H9 (cell line): ENCODE data around the gene PPFIBP2. TPM values are rescaled to one million over a fixed set of nuclear protein-coding genes. Genes with fewer than 3 reads are reported as not detected.

Experiments
- DNase-seq: peaks from one replicate; pipeline ENCODE4 v3.0.0-alpha.2; 2017
- H2AFZ ChIP-seq: one replicate; pipeline ENCODE4 v1.6.1; 2013; ENCODE audit warnings: mild to moderate bottlenecking, low read length, control low read depth, moderate library complexity
- H2AK5ac ChIP-seq: 2 replicates; pipeline ENCODE4 v1.6.1; 2013; ENCODE audit warnings: low read length, control low read depth, mixed read lengths; ENCODE audit not compliant: insufficient read length
- H2BK120ac ChIP-seq: one replicate; pipeline ENCODE4 v1.6.1; 2013; ENCODE audit warnings: low read depth, mild to moderate bottlenecking, low read length, control low read depth, inconsistent platforms; ENCODE audit not compliant: poor library complexity, severe bottlenecking
- H2BK12ac ChIP-seq: 2 replicates; pipeline ENCODE4 v1.6.1; 2013; ENCODE audit warnings: low read length, control low read depth, mixed read lengths, low read depth; ENCODE audit not compliant: insufficient read length
- H2BK15ac ChIP-seq: 2 replicates; pipeline ENCODE4 v1.6.1; 2013; ENCODE audit warnings: low read depth, low read length, control low read depth
- H2BK20ac ChIP-seq: one replicate; pipeline ENCODE4 v1.6.1; 2013; ENCODE audit warnings: low read depth, mild to moderate bottlenecking, low read length, control low read depth, inconsistent platforms; ENCODE audit not compliant: poor library complexity, severe bottlenecking
- H2BK5ac ChIP-seq: 2 replicates; pipeline ENCODE4 v1.6.1; 2013; ENCODE audit warnings: low read length, control low read depth, mixed read lengths; ENCODE audit not compliant: insufficient read length
- H3K14ac ChIP-seq: 2 replicates; pipeline ENCODE4 v1.6.1; 2013; ENCODE audit warnings: low read length, control low read depth; ENCODE audit not compliant: insufficient read depth
- H3K18ac ChIP-seq: 2 replicates; pipeline ENCODE4 v1.6.1; 2013; ENCODE audit warnings: low read depth, mild to moderate bottlenecking, mixed read lengths, low read length, control low read depth; ENCODE audit not compliant: insufficient read length
- H3K23ac ChIP-seq: 2 replicates; pipeline ENCODE4 v1.6.1; 2013; ENCODE audit warnings: low read length, control low read depth, mixed read lengths, low read depth; ENCODE audit not compliant: insufficient read length
- H3K23me2 ChIP-seq: 2 replicates; pipeline ENCODE4 v1.6.1; 2013; ENCODE audit warnings: low read depth, mild to moderate bottlenecking, mixed read lengths, low read length, control low read depth; ENCODE audit not compliant: insufficient read length, poor library complexity, severe bottlenecking
- H3K27ac ChIP-seq: 2 replicates; pipeline ENCODE4 v1.5.1; 2013; ENCODE audit warnings: low read length, control low read depth, mixed read lengths, low read depth; ENCODE audit not compliant: insufficient read length
- H3K27me3 ChIP-seq: 2 replicates; pipeline ENCODE4 v1.6.1; 2013; ENCODE audit warnings: low read length, control low read depth, inconsistent platforms; ENCODE audit not compliant: insufficient read depth
- H3K4ac ChIP-seq: 2 replicates; pipeline ENCODE4 v1.6.1; 2013; ENCODE audit warnings: low read depth, mild to moderate bottlenecking, control low read depth, inconsistent platforms, low read length, moderate library complexity
- H3K4me1 ChIP-seq: 2 replicates; pipeline ENCODE4 v1.6.1; 2013; ENCODE audit warnings: low read length, control low read depth, inconsistent platforms; ENCODE audit not compliant: insufficient read depth
- H3K4me2 ChIP-seq: 2 replicates; pipeline ENCODE4 v1.6.1; 2013; ENCODE audit warnings: low read length, control low read depth, mixed read lengths; ENCODE audit not compliant: insufficient read length, insufficient read depth
- H3K56ac ChIP-seq: 2 replicates; pipeline ENCODE4 v1.6.1; 2013; ENCODE audit warnings: low read depth, mild to moderate bottlenecking, mixed read lengths, low read length, control low read depth; ENCODE audit not compliant: insufficient read length
- H3K79me1 ChIP-seq: 2 replicates; pipeline ENCODE4 v1.6.1; 2013; ENCODE audit warnings: low read depth, mild to moderate bottlenecking, moderate library complexity, low read length, control low read depth, inconsistent platforms; ENCODE audit not compliant: insufficient read depth, poor library complexity, severe bottlenecking
- H3K79me2 ChIP-seq: 2 replicates; pipeline ENCODE4 v1.6.1; 2013; ENCODE audit warnings: low read length, control low read depth, inconsistent platforms; ENCODE audit not compliant: insufficient read depth
- H3K9ac ChIP-seq: 2 replicates; pipeline ENCODE4 v1.6.1; 2013; ENCODE audit warnings: low read length, control low read depth, mixed read lengths; ENCODE audit not compliant: insufficient read length; ENCODE audit errors: extremely low read depth
- H3K9me3 ChIP-seq: one replicate; pipeline ENCODE4 v1.6.1; 2013; ENCODE audit warnings: low read depth, low read length, inconsistent platforms; ENCODE audit not compliant: control insufficient read depth
- H3T11ph ChIP-seq: one replicate; pipeline ENCODE4 v1.6.1; 2013; ENCODE audit warnings: mild to moderate bottlenecking, low read length, control low read depth, inconsistent platforms
- H4K20me1 ChIP-seq: one replicate; pipeline ENCODE4 v1.6.1; 2013; ENCODE audit not compliant: control insufficient read depth, insufficient read length, insufficient read depth
- H4K5ac ChIP-seq: 2 replicates; pipeline ENCODE4 v1.6.1; 2013; ENCODE audit warnings: low read depth, mild to moderate bottlenecking, mixed read lengths, low read length, control low read depth; ENCODE audit not compliant: insufficient read length
- H4K8ac ChIP-seq: replicated peaks from 2 replicates; pipeline ENCODE4 v1.6.1; 2013; ENCODE audit warnings: low read length, control low read depth, mixed read lengths, low read depth; ENCODE audit not compliant: insufficient read length
- H4K91ac ChIP-seq: 2 replicates; pipeline ENCODE4 v1.6.1; 2013; ENCODE audit warnings: low read depth, mild to moderate bottlenecking, moderate library complexity, mixed read lengths, low read length, control low read depth; ENCODE audit not compliant: insufficient read length
- H3K27ac Mint-ChIP-seq, 3 experiments: 2 replicates in 2 of 3; 3 replicates in 1 of 3; pipeline ENCODE4 v1.8.0; 2020 to 2021; ENCODE audit warnings: mixed read lengths in 3 of 3, mild to moderate bottlenecking in 1 of 3, moderate library complexity in 1 of 3
- H3K27me3 Mint-ChIP-seq: 2 replicates; pipeline ENCODE4 v1.8.0; 2021; ENCODE audit warnings: low read depth, mild to moderate bottlenecking, moderate library complexity, mixed read lengths
- H3K36me3 Mint-ChIP-seq, 3 experiments: 2 replicates in 2 of 3; 3 replicates in 1 of 3; pipeline ENCODE4 v1.8.0; 2020 to 2021; ENCODE audit warnings: low read depth in 3 of 3, mixed read lengths in 3 of 3; ENCODE audit not compliant: insufficient read depth in 1 of 3
- H3K4me1 Mint-ChIP-seq, 2 experiments: 2 replicates each; pipeline ENCODE4 v1.8.0; 2020; ENCODE audit warnings: mixed read lengths in 2 of 2
- H3K4me3 Mint-ChIP-seq, 2 experiments: 2 replicates in 1 of 2; 3 replicates in 1 of 2; pipeline ENCODE4 v1.8.0; 2020 to 2021; ENCODE audit warnings: mild to moderate bottlenecking in 2 of 2, mixed read lengths in 2 of 2, moderate library complexity in 1 of 2
- H3K9me3 Mint-ChIP-seq, 2 experiments: 2 replicates in 1 of 2; 3 replicates in 1 of 2; pipeline ENCODE4 v1.8.0; 2020; ENCODE audit warnings: mild to moderate bottlenecking in 2 of 2, mixed read lengths in 2 of 2, moderate library complexity in 1 of 2
- CTCF ChIP-seq: fragments of 200-600 bp; sonication (generic); conservative IDR thresholded peaks from 3 replicates; pipeline ENCODE4 v1.8.0; 2021; ENCODE audit warnings: antibody characterized with exemption, mild to moderate bottlenecking
- total RNA-seq: library from RNA; stranded (reverse); gene quantifications from 2 replicates; pipeline ENCODE4 v1.2.1, GENCODE V29; 2021

Gene PPFIBP2
- total RNA-seq, 1 experiment from 2014 or later = 8.3 TPM

GRCh38 chr11:7558046-7558445 lies 44.2 kb downstream of the PPFIBP2 start:
- no peaks in the 10 kb centered on the region for H3K23me2 ChIP-seq
- no peak overlapping the region for H3K56ac ChIP-seq
- no peak overlapping the region; a peak in 1 of 7 replicates for H3K27ac Mint-ChIP-seq
- no peak overlapping the region for H3K4me3 Mint-ChIP-seq
- peaks cover 5 to 9% of the 10 kb centered on the region in 2 experiments for H3K4me1 Mint-ChIP-seq
- no peak overlapping the region for H3K18ac ChIP-seq
- no peaks in the 10 kb centered on the region for H3K27me3 ChIP-seq
- H2BK12ac ChIP-seq = no peak overlapping the region
- no peaks in the 10 kb centered on the region for H3K79me2 ChIP-seq
- H3K36me3 Mint-ChIP-seq = no peaks in the 10 kb centered on the region
- H3K23ac ChIP-seq = no peak overlapping the region
- H3K27me3 Mint-ChIP-seq = no peaks in the 10 kb centered on the region
- H3K4me1 ChIP-seq = peaks cover 7% of the 10 kb centered on the region; the same call in 1 of the 2 replicates
- no peak for TF ChIP-seq CTCF
- H3K79me1 ChIP-seq = no peaks in the 10 kb centered on the region
- H2BK15ac ChIP-seq = no peak overlapping the region
- no peaks in the 10 kb centered on the region for H4K20me1 ChIP-seq
- H2AFZ ChIP-seq = no peak overlapping the region
- peak; percentile 8 for DNase-seq
- no peak overlapping the region for H3K4ac ChIP-seq
- H3K4me2 ChIP-seq = no peak overlapping the region
- H3K14ac ChIP-seq = no peak overlapping the region
- no peak overlapping the region for H4K91ac ChIP-seq
- no peak overlapping the region for H2BK20ac ChIP-seq
- no peak overlapping the region for H2BK120ac ChIP-seq
- no peak overlapping the region for H3K27ac ChIP-seq
- no peaks in the 10 kb centered on the region for H3K9me3 Mint-ChIP-seq
- no peak overlapping the region for H2BK5ac ChIP-seq
- H2AK5ac ChIP-seq = no peak overlapping the region
- no peak overlapping the region for H3T11ph ChIP-seq
- H3K9ac ChIP-seq = no peak overlapping the region
- no peak overlapping the region for H4K8ac ChIP-seq
- H3K9me3 ChIP-seq = no peaks in the 10 kb centered on the region
- no peak overlapping the region for H4K5ac ChIP-seq
